Left cardiac atrium (tissue), 4 donors: ENCODE measurements around the gene NMNAT3. TPM values are rescaled to one million over a fixed set of nuclear protein-coding genes. Genes with fewer than 3 reads are reported as not detected.
"Not testable (repeated sequence)": the region's sequence is repeated elsewhere in the genome, so short reads cannot be mapped to it uniquely, and the experiment has no call there.

Source experiments
- ATAC-seq, 2 donors: fragments of 200-7000 bp; cut with Tn5 transposase; one replicate each; pipeline ENCODE4 v1.9.1; 2020; ENCODE audit warnings: mild to moderate bottlenecking in 2 of 2, moderate library complexity in 2 of 2
- DNase-seq: peaks from one replicate; pipeline ENCODE4 v3.0.0-alpha.2; 2020
- intact Hi-C, 2 donors: fragments of 100-400 bp; cut with DNase I; formaldehyde crosslinking; loops; one replicate each; pipeline versions ENCODE4 v1.14.1 to v1.15.1; 2022 to 2023
- total RNA-seq, 2 donors: library from RNA; stranded (reverse); fragmentation: NEBNext Ultra II Directional; extraction: Animal tissue kit (Norgen Biotek cat#: 25700); gene quantifications; one replicate each; pipeline ENCODE4 v1.2.1, GENCODE V29; 2021
- donor health status: DM: no; HTN: yes; CAD: no.
- donor health status: DM: no; HTN: yes; CAD: no; lungs with severe emphysema.
- donor health status: DM: yes; HTN: yes; CAD: no.
- donor health status: Dilated cardiomyopathy.

The NMNAT3 gene
- total RNA-seq, 2 donors from 2014 or later = 13.0 to 14.8 TPM

DNA sequence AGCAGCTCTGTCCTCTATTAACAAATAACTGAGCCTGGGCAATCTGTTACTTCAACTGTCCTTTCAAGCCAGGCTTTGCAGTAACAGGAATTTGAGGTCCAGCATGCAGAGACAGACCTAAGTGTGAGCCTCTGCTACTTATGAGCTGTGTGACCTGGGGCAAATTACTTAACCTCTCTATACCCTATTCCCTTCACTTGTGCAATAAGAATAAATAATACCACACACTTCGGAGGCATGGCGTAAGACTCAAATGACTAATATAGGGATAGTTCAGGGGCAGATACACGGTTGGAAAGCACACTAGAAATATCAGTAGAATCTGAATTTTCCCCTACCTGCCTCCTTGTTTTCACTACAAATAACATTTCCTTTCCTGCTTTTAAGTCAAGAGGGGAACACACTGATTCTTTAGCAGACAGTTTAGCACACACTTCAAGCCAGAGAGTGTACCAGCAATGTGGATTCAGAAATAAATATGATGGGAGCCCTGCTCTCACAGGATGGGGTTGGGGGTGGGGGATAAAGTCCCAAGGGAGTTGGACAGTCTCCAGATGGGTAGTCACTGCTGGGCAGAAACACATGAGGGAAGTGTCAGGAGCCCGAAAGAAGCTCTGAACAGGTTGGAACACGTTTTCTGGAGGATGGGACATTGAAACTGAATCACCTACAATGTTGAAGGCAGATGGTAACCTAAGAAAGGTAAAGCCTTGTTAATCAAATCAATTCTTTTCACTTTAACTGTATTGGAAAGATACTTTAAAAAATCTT lies 76.4 kb downstream of the NMNAT3 start:
- intact Hi-C loops = no loop called here
- ATAC-seq (peak; percentile 24 to 49), DNase-seq (no peak)

DNA sequence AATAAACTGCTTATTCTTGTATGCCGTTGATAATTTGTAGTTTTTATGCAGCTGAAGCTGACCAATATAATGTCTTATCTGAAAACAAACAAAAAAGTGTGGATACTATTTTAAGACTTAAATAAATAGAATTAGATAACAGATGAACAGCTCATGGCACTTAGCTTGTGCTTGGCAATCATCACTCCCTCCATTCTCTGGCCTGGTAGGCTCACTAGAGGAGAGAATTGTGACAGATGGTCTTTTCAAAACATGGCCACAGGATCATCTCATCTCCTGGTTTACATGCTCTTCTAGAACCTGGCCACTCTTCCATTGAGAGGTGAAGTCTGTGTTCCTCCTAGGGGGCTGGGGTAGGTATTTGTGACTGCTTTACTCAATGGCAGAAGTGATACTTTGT lies 79.8 kb downstream of the NMNAT3 start:
- intact Hi-C loops = no loop called here
- DNase-seq (no peak), ATAC-seq (peak; percentile 56 to 70)

DNA sequence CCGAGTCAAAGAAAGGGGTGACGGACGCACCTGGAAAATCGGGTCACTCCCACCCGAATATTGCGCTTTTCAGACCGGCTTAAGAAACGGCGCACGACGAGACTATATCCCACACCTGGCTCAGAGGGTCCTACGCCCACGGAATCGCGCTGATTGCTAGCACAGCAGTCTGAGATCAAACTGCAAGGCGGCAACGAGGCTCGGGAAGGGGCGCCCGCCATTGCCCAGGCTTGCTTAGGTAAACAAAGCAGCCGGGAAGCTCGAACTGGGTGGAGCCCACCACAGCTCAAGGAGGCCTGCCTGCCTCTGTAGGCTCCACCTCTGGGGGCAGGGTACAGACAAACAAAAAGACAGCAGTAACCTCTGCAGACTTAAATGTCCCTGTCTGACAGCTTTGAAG lies 86.6 kb downstream of the NMNAT3 start:
- intact Hi-C loops, DNase-seq, ATAC-seq: not testable (repeated sequence)

DNA sequence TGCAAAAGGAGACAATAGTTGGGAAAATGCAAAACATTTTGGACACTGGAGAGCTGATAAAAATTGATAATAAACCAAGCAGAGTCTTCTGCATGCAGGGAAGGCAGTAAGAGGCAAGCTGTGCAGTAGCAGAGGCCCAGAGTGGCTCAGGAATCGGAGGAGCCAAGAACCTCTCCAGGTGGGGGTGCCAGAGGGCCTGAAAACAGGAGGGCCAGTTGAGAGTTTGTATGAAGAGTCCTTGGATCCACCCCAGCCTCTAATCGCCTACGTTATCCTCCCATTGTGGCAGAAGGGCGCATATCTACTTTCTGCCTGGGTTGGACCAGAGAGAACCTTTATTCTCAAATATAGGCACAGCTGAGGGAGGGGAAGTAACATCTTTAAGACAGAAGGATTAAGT lies 89.3 kb downstream of the NMNAT3 start:
- DNase-seq = peak; percentile 34
- peak; percentile 57 for ATAC-seq
- intact Hi-C loops = loop anchor here (5.0 to 10.0 kb wide), 2 partner anchors 346 to 349 kb away; partner anchors contain the start of gene CLSTN2 (in 2 of the 2)

DNA sequence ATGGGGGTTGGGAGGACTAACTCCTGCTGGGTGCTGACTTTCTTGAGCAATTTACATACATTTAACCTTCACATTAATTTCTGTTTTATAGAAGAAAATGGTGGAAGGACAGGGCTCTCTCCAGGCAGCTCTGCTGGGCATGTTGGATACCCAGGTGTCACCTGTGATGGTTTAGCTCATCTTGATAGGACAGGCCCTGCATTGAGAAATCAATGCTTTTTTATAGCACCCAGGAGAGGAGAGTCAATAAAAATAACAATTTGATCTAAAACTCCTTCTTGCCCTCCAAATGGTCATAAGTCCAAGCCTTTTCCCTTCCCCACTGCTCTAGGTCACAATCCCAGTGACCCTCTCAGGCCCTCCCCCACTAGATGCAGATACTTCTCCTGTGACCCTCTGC lies 90.0 kb downstream of the NMNAT3 start:
- intact Hi-C loops = loop anchor here (5.0 to 10.0 kb wide), 2 partner anchors 347 to 350 kb away; partner anchors contain the start of gene CLSTN2 (in 2 of the 2)
- ATAC-seq (no peak), DNase-seq (no peak)

DNA sequence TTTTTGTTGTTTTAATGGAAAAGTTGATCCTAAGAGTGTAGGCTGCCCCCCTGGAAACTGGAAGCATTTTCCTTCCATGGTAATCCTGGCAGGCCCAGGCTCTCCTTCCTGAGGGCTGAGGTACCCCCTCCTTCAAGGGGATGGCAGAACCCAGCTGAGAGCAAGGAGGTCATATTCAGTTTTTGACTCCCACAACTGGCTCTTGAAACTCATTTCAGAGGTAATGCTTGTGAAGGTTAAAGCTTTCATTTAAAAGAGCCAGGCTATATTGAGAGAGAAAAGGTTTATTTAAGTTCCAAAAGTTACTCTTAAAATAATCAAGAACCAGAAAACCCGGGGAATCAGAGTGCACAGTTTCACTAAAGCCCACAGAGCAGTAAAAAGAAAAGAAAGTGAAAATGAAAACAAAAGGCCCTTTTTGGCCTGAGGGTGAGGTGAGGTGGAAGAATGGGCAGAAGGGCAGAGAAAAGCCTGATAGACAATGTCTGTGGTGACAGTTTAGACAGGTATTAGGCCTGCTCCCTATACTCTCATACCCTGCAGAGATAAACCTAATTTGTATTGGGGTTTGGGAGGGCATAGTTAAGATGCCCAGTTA lies 91.3 kb downstream of the NMNAT3 start:
- DNase-seq (no peak), ATAC-seq (no peak)
- intact Hi-C loops = loop anchor here (5.0 to 10.0 kb wide), 2 partner anchors 348 to 351 kb away; partner anchors contain the start of gene CLSTN2 (in 2 of the 2)

DNA sequence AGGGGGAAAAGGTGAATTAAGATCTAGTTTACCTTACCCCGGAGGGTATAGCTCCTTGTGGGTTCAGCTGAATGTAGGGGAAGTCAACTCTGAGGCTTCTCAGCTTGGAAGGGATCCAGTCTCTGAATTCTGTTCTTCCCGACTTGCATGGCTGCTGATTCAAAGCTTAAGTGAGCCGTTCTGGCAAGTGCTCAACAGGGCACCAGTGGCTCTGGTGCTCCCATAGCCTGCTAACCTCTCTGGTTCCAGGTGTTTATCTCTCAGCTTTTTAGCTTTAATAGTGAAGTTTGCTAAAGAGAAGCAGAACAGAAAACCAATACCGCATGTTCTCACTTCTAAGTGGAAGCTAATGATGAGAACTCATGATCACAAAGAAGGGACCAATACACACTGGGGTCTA lies 92.0 kb downstream of the NMNAT3 start:
- ATAC-seq (peak in 1 of 2 donors; percentile 33), DNase-seq (no peak)
- intact Hi-C loops = loop anchor here (5.0 to 10.0 kb wide), 2 partner anchors 349 to 351 kb away; partner anchors contain the start of gene CLSTN2 (in 2 of the 2)

DNA sequence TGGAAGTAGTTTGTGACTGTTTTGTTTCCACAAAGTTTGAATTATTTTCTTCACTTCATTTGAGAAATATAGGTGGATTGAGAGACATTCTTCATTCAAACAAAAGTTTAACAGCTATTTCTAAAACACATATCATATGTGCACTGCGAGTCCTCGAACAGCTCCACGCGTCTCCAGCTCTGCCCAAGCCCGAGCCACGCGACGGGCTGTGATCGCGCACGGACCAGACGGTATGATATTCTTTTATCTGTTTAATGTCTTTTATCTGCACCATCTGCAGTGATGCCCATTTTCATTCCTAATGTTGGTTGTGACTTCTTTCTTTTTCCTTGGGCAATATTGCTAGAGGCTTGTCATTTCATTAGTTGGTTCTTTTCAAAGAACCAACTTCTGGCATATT lies 94.1 kb downstream of the NMNAT3 start:
- not testable (repeated sequence) for ATAC-seq, DNase-seq
- intact Hi-C loops = loop anchor here in 1 of 2 donors (10.0 kb wide), 1 partner anchor 351 kb away; the partner anchor contains the start of gene CLSTN2

DNA sequence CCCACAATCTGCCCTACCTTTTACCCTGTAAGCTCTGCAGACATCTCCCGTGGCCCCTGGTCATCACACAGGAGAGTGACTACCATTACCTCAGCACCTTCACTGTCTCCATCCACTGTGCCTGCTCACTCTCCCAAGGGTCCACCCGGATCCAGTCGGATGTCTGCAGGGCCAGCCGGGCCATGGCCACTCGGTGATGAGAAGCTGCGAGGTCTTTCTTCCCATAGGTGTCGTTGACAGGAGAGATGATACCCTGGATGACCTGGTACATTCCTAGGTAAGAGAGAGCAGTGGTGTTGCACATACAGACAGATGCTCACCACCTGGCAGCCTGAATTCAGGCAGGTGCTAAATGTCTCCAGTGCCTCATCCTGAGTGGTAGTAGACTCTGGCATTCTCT lies 99.0 kb downstream of the NMNAT3 start:
- ATAC-seq (no peak), DNase-seq (no peak)
- intact Hi-C loops = no loop called here

DNA sequence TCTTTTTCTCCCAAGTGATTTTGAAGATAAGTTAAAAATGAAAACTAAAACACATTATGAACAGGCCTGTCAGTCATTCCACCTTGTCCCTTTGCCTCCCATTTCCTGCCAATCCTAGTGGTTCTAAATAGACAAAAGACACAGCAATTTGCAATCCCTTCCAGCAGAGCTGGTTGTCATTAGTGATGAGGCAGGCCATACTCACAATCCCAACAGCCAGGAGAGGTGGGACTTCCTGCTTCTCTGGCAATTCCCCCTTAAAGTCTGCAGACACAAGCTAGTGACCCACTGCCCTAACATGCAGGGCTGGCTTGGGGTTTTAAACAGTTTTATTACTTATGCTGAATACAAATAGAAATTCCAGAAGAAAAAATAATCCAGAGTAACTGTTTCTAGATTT lies 99.9 kb downstream of the NMNAT3 start:
- DNase-seq (no peak), ATAC-seq (no peak)
- intact Hi-C loops = no loop called here

DNA sequence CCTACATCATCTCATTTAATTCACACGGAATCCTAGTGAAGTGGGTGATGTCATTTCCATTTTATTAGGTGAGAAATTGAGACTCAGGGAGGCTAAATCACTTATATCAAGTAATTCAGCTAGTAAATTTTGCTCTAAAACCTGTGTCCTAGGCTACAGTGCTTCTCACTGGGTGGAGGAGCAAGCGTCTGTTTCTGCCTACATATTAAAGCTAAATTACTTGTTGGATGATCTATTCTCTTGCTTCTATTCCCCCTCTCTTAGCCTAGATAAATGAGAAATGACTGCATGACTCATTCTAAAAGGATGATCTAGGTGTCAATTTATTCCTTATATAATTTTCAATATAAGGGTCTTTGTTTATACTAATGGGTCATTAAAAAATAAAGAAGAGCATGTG lies 100.4 kb downstream of the NMNAT3 start:
- ATAC-seq (no peak), DNase-seq (no peak)
- intact Hi-C loops = no loop called here

DNA sequence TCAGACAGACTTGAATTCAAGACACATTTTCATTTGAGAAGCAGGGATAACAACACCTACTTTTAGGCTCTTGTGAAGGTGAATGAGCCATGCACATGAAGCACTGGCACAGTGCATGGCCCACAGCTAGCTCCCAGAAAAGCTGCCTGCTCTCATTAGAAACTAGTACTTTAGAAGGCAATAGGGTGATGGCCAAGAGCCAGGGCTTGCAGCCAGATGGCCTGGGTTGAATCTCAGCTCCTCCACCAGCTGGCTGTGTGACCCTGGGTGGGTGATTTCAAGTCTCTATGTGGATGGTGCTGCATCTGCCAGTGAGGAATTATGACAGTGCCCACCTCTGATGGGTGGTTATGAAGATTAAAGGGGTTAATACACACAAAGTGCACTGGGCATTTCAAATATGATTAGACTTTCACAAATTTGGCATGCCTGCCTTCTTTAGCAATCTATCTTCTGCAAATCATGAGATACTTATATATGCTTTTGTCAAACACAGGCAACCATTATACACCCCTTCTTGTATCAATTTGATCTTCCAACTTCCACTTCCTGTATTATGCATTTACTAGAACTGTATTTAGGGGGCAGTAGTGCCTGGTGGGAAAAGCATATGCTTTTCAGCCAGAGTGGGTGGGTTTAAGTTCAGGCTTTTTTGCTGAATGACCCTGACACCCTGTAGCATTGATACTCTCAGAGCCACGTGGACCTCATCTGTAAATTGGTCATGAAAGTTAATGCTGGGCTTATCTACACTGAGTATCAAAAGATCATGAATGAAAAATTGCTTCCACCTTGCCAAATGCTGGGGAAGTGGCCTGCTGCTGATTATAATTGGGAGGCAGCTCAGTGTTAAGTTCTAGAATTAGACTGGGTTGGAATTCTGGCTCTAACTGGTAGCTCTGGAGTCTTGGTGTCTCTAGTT lies 103.5 kb downstream of the NMNAT3 start:
- peak; percentile 75 to 90 for ATAC-seq
- intact Hi-C loops = no loop called here
- DNase-seq = peak; percentile 70

DNA sequence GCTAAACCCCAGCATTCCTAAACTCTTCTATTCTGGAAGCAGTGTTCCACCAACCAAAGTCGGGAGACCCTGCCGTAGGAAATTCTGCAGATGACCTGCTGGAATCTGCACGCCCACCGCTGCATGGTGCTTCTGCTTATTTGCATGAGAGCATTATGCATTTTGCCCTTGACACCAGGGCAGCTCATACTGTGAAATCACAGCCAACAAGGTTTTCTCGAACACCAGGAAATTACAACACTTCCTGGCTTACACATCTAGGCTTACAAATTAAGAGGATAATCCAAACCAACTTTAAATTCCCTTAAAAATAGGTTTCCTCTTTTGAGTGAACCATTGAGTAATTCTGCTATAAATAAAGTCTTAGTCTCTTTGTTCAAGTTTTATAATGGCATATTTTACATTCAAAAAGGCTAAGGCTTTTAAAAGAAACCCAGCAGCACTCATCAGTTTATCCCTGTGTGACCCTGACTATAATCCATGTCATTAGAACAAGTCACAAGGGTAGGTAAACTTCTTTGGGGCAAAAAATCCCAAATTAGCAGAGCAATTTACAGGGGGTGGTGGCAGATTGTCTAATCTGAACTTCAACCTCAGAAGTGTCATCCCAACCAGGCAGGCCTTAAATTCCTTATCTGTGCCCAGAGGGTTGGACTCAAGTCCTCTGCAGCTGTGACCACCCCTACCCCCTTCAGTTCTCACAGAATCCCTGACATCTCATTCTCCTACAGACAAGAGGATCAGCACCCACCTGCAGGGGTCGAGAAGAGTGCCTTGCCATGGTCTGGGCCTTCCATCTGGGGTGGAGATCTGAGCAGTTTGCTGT lies 104.7 kb downstream of the NMNAT3 start:
- DNase-seq = peak; percentile 27
- peak; percentile 55 to 64 for ATAC-seq
- intact Hi-C loops = no loop called here

DNA sequence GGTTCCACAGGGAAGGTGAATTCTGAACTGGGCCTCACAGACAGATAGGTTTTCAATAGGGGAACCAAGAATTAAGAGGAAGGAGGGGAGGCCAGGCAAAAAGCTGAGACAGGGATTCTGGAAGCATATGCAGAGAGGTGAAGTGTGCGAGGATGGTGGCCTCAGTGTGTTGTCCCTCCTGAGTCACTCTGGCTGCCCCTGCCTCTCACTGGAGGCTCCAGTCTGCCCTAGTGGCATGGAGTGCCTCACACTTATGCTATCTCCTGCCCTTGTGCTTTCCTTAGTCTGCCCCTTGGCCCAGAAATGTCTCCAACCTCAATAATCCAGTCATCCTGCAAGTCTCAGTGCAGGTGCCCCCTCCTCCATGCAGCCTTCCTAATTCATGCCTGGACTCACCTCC lies 106.1 kb downstream of the NMNAT3 start:
- DNase-seq (no peak), ATAC-seq (peak in 1 of 2 donors; percentile 32)
- intact Hi-C loops = no loop called here

DNA sequence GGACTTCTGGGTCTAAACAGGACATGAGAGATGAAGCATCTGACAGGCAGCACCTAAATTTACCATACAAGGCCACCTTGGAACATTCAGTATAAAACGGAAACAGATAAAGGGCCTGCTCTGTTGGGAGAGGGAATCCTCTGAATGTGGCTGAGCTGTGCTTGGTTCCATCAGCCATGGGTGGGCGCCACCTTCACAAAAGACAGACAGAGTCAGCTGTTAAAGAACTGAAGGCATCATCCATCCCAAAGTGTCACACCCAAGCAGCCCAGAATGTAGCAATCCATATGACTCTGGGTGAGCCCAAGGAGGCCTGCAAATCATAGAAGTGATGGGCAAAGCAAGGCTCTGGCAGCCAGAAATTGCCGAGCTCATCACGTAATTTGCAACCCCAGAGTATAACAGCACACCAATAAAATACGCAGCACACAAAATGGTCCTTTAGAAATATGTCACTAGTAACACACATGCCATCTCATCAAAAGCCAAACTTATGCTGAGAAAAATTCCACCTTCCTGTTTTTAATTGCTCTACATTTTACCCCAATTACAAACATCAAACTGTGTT lies 113.4 kb downstream of the NMNAT3 start:
- DNase-seq (no peak), ATAC-seq (peak; percentile 61 to 74)
- intact Hi-C loops = no loop called here

DNA sequence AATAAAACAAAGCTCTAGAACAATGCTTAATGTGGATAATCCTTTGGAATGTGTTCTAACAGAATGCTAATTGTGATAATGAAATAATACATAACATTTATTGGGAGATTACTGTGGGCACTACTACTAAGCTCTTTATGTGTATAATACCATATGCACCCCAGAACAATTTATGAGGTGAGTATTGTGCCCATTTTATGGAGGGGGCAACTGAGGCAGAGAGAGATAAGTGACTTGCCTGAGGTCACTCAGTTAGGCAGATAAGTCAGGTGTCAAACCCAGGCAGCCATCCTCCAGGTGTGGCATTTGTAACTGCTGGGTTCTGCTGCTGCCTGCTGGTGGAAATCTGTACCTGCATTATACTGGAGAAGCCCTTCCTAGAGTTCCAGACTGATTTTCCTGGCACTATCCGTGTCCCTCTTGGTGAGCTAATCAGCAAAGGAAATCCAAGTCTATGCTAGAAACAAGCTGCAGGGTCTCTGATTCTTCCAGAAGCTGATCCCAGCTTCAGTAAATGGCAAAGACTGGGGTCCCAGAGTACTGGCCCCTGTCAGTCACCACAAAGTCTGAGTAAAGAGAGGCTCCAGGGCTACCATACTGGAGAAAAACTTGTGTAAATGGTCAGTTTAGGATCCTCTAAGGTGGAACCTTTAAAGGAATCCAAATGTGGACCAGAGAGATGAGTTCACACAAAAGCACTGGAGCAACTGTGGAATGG lies 115.7 kb downstream of the NMNAT3 start:
- ATAC-seq = peak; percentile 57 to 80
- DNase-seq = peak; percentile 33
- intact Hi-C loops = loop anchor here in 1 of 2 donors (2.0 kb wide), 1 partner anchor 135 kb away; no protein-coding TSS in a partner anchor

DNA sequence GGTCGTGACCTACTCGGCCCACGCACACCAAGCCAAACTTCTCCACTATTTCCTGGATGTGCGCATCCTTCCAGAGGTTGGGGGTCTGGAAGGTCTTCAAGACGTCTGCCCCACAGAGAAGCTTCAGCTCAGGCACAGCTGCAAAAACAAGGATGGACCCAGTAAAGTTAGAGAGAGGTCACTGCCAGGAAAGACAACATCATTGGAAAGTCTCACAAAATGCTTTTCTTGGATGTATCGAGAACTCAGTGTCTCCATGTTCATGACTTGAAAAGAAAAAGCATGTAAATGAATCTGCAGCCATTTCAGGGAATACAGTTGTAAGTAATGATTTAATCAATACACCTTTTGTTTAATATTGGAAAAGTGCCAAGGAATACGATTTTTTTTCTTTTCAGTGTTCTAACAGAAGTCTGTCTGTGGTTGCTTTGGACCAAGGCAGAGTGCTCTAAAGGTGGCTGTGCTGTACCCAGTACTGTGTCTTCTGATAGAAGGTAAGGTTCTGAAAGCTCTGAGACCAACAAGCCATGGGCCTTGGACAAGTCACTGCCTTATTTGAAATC lies 116.4 kb downstream of the NMNAT3 start:
- intact Hi-C loops = no loop called here
- no peak for DNase-seq
- no peak for ATAC-seq
